Parathyroid adenoma (tissue), 2 donors: ENCODE data around the gene PMM2.
"Not testable (repeated sequence)": the region's sequence is repeated elsewhere in the genome, so short reads cannot be mapped to it uniquely, and the experiment has no call there.

ENCODE experiments used
- H2AFZ ChIP-seq: fragments of 300-600 bp; sonication (generic); one replicate; pipeline ENCODE4 v1.7.0; 2017; ENCODE audit warnings: antibody characterized with exemption, mild to moderate bottlenecking
- H3K27ac ChIP-seq: fragments of 300-600 bp; sonication (generic); one replicate; pipeline ENCODE4 v1.7.0; 2017
- H3K27me3 ChIP-seq: fragments of 300-600 bp; sonication (generic); one replicate; pipeline ENCODE4 v1.7.0; 2017; ENCODE audit warnings: low read length; ENCODE audit not compliant: control insufficient read depth, insufficient read depth
- H3K36me3 ChIP-seq: fragments of 300-600 bp; sonication (generic); one replicate; pipeline ENCODE4 v1.7.0; 2017; ENCODE audit warnings: low read length; ENCODE audit not compliant: control insufficient read depth, insufficient read depth
- H3K4me1 ChIP-seq: fragments of 300-600 bp; sonication (generic); one replicate; pipeline ENCODE4 v1.7.0; 2017; ENCODE audit warnings: control low read depth
- H3K4me2 ChIP-seq: fragments of 300-600 bp; sonication (generic); one replicate; pipeline ENCODE4 v1.7.0; 2017; ENCODE audit warnings: low read length
- H3K4me3 ChIP-seq: fragments of 300-600 bp; sonication (generic); one replicate; pipeline ENCODE4 v1.7.0; 2017; ENCODE audit warnings: low read depth, low read length
- H3K79me2 ChIP-seq: fragments of 300-600 bp; sonication (generic); one replicate; pipeline ENCODE4 v1.7.0; 2017; ENCODE audit warnings: control low read depth
- H3K9ac ChIP-seq: fragments of 300-600 bp; sonication (generic); one replicate; pipeline ENCODE4 v1.7.0; 2017; ENCODE audit warnings: mild to moderate bottlenecking
- H3K9me3 ChIP-seq: fragments of 300-600 bp; sonication (generic); one replicate; pipeline ENCODE4 v1.7.0; 2017; ENCODE audit warnings: low read length; ENCODE audit not compliant: control insufficient read depth
- TF ChIP-seq, protein P1 (sequence below): fragments of 300-600 bp; sonication (generic); IDR thresholded peaks from one replicate; pipeline ENCODE4 v1.7.0; 2017; ENCODE audit warnings: antibody characterized with exemption, mild to moderate bottlenecking
- donor health status: primary hyperparathyroidism.

The PMM2 gene

DNA sequence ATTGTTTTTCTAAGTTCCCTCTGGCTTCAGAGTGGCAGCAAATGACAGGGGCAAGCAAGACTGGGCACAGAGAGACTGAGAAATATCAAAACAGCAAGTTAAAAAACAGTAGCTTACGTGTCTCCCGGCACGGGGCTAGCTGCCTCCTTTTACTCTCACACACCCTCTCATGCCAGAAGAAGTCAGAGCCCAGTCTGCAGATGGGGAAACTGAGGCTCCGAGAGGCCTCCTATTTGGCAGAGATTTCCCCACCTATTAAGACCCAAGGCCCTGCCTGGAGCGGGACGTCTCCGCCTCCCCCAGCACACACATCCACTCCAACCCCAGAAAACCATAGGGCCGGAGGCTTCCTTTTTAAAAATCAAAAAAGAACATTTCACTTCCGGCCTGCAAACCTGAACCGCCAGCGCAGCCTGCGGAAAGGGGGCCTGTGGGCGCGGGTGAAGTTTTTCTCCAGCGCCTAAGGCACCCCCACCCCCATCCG is 70.3 kb downstream of the PMM2 start:
- no peaks in the 10 kb centered on the region for H3K36me3 ChIP-seq
- H3K27ac ChIP-seq = peak overlapping the region; percentile 7
- H3K4me1 ChIP-seq = peaks cover 7% of the 10 kb centered on the region
- H3K27me3 ChIP-seq = no peaks in the 10 kb centered on the region
- H2AFZ ChIP-seq = peak overlapping the region; percentile 87
- H3K9ac ChIP-seq = no peak overlapping the region
- H3K4me3 ChIP-seq = peak overlapping the region; percentile 79
- TF ChIP-seq, protein P1, sequence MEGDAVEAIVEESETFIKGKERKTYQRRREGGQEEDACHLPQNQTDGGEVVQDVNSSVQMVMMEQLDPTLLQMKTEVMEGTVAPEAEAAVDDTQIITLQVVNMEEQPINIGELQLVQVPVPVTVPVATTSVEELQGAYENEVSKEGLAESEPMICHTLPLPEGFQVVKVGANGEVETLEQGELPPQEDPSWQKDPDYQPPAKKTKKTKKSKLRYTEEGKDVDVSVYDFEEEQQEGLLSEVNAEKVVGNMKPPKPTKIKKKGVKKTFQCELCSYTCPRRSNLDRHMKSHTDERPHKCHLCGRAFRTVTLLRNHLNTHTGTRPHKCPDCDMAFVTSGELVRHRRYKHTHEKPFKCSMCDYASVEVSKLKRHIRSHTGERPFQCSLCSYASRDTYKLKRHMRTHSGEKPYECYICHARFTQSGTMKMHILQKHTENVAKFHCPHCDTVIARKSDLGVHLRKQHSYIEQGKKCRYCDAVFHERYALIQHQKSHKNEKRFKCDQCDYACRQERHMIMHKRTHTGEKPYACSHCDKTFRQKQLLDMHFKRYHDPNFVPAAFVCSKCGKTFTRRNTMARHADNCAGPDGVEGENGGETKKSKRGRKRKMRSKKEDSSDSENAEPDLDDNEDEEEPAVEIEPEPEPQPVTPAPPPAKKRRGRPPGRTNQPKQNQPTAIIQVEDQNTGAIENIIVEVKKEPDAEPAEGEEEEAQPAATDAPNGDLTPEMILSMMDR = no peak
- H3K79me2 ChIP-seq = no peaks in the 10 kb centered on the region
- H3K4me2 ChIP-seq = peak overlapping the region; percentile 88
- no peaks in the 10 kb centered on the region for H3K9me3 ChIP-seq

DNA sequence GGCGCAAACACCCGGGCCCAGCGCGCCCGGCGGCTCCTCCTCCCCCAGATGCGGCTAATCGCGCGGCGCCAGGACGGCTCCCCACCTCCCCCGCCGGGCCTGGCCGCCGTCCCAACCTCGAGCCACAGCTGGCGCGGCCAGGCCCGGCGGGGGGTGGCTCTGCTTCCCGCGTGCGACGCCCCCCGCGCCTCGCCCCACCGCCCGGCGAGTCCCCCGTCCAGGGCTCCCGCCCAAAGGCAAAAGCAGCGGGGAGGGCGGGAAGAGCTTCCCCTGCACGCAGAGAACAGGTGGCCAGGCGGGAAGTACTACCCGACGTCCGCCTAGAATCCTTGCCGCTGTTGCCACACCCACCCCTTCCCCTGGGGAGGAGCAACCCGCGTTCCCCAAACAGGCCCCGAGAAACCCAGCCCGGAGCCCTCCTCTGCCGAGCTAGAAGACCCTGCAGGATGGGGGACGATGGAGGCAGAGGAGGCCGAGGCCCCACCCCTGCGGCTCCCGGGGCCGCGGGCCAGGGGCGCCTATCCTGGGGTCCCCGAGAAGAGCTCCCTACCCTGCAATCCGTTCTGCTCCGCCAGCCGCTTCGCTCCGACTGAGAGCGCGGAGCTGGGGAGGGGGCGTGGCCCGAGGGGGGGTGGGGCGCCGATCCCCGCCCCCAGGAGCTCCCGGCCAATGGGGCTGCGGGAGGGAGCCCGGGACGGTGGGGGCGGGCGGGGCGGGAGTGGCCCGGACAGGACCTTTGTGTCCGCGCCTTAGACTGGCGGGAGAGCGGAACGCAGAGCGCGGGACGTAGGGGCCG is 71.0 kb downstream of the PMM2 start, which contains the start of gene CARHSP1:
Gene CARHSP1, minus strand, starts transcription at position 591 of the 796 bp plus-strand sequence. CDS start 9,678 bp downstream, outside the sequence.
- Histone ChIP-seq H3K4me2 (peak within 1 kb of the TSS; percentile 89), H3K4me3 (peak within 1 kb of the TSS; percentile 79), H3K27me3 (no peaks in the 10 kb centered on the region), H3K79me2 (no peaks in the 10 kb centered on the region), H3K27ac (peak within 1 kb of the TSS; percentile 43), H3K36me3 (no peaks in the 10 kb centered on the region), H3K9ac (no peak within 1 kb of the TSS), H2AFZ (peak within 1 kb of the TSS; percentile 87), H3K9me3 (no peaks in the 10 kb centered on the region), H3K4me1 (peaks cover 7% of the 10 kb centered on the region)
- TF ChIP-seq, protein P1 = no peak

DNA sequence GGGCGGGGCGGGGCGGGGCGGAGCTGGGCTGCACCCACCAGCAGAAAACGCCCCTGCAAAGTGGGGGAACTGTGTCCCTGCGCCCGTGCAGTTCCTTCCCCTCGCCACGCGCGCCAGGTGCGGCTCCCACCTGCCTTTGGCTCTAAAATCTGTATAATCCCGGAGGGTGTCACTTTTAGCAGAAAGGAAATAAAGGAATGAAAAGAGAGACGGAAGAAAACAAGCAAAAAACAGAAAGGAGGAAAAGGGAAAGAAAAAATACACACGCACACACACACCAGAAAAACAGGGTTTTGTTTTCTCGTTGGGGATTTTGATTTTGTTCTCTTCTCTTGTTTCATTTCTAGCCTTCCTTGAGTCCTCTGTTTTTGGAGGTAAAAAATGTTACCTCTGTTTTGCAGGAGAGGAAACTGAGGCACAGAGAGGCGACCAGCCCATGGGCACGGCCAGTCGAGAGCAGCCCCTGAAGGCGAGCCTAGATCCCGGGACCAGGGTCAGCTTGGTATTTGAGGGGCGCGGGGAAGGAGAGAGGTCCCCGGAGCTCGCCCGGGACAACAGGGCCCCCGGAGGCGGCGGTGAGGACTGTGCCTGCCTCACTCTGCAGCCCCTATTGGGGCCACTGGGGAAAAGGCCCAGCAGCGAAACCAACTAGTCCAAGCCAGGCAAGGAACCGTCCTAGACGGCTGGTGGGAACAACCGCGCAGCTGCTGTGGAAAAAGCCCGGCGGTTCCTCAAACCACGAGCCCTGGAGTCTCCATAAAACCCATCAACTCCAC is 71.8 kb downstream of the PMM2 start:
- Histone ChIP-seq H3K9me3 (no peaks in the 10 kb centered on the region), H3K4me3 (peak overlapping the region; percentile 50), H3K27ac (no peak overlapping the region), H3K79me2 (no peaks in the 10 kb centered on the region), H3K36me3 (no peaks in the 10 kb centered on the region), H2AFZ (peak overlapping the region; percentile 68), H3K4me1 (peaks cover 7% of the 10 kb centered on the region), H3K4me2 (peak overlapping the region; percentile 89), H3K27me3 (no peaks in the 10 kb centered on the region), H3K9ac (no peak overlapping the region)
- TF ChIP-seq, protein P1 = no peak

DNA sequence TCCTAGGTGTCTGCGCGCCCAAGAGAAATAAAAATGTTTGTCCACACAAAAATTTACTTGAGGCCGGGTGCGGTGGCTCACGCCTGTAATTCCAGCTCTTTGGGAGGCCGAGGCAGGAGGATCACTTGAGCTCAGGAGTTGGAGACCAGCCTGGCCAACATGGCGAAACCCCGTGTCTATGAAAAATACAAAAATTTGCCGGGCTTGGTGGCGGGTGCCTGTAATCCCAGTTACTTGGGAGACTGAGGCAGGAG is 72.3 kb downstream of the PMM2 start:
- not testable (repeated sequence) for H3K4me1 ChIP-seq, H3K9ac ChIP-seq, H3K27ac ChIP-seq, H3K4me2 ChIP-seq, H2AFZ ChIP-seq, H3K79me2 ChIP-seq, H3K9me3 ChIP-seq, H3K27me3 ChIP-seq, H3K4me3 ChIP-seq, H3K36me3 ChIP-seq

DNA sequence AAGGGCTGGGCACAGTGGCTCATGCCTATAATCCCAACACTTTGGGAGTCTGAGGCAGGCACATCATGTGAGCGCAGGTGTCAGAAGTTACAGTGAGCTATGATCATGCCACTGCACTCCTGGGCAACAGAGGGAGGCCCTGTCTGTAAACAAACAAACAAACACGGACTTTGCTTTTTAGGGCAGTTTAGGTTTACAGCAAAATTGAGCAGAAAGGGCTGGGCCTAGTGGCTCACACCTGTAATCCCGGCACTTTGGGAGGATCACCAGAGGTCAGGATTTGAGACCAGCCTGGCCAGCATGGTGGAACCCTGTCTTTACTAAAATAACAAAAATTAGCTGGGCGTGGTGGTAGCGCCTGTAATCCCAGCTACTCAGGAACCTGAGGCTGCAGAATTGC is 74.4 kb downstream of the PMM2 start:
- Histone ChIP-seq H3K4me2 (no peak overlapping the region), H2AFZ (no peak overlapping the region), H3K9me3 (no peaks in the 10 kb centered on the region), H3K36me3 (no peaks in the 10 kb centered on the region), H3K4me1 (no peaks in the 10 kb centered on the region), H3K27me3 (no peaks in the 10 kb centered on the region), H3K79me2 (no peaks in the 10 kb centered on the region), H3K27ac (no peak overlapping the region), H3K9ac (no peak overlapping the region), H3K4me3 (no peak overlapping the region)
- TF ChIP-seq, protein P1 = no peak
